Activated T-helper 1 cell treated with anti-CD3 and anti-CD28 coated beads, Interleukin-2, amount 50 U/mL, for 16 hours (primary cell): ENCODE data around the gene DHRS13.
A peak's percentile ranks its signal among the peaks of the same experiment; 100 is the strongest.

Experiments
- DNase-seq, 2 donors: peaks; one replicate each; pipeline ENCODE4 v3.0.0-alpha.2; 2020; ENCODE audit warnings: low read depth in 1 of 2, low spot score in 1 of 2

DHRS13 gene

GRCh38 chr17:28860363-28860808, 42.5 kb downstream of the DHRS13 start:
- DNase-seq: no peak

GRCh38 chr17:28858801-28859355, 44.0 kb downstream of the DHRS13 start:
- no peak for DNase-seq

GRCh38 chr17:28857905-28858800, 44.7 kb downstream of the DHRS13 start:
- DNase-seq: no peak

- no peak for DNase-seq
Measured at GRCh38 chr17:28856028-28856574, 46.8 kb downstream of the DHRS13 start.

GRCh38 chr17:28855336-28855679, 47.6 kb downstream of the DHRS13 start:
- no peak for DNase-seq

GRCh38 chr17:28854457-28855335, 48.2 kb downstream of the DHRS13 start, which contains the start of gene ERAL1:
Gene ERAL1, plus strand, starts transcription at chr17:28855016. Its CDS starts 19 bp downstream, at chr17:28855035.
- DNase-seq: peak; percentile 59 to 73

- no peak for DNase-seq
Measured at GRCh38 chr17:28853295-28853694, 49.6 kb downstream of the DHRS13 start.

- no peak for DNase-seq
Measured at GRCh38 chr17:28849281-28849680, 53.6 kb downstream of the DHRS13 start.

GRCh38 chr17:28848667-28849066, 54.2 kb downstream of the DHRS13 start:
- peak; percentile 33 to 41 for DNase-seq
